ENCODE data around the gene TENM4.

TENM4 gene

GRCh38 chr11:79108851-79109250 lies 332.0 kb downstream of the TENM4 start:
- ChIA-PET POLR2A (no interaction called here), CTCF (interaction anchor here (1.5 to 6.7 kb wide), 4 partner anchors 9 to 464 kb away, joined by 3 to 42 read pairs (median 6); no protein-coding TSS in a partner anchor)
- DNase-seq (ENCODE audit: extremely low spot score) = no peak
- no peak for TF ChIP-seq CTCF (IDR thresholded peaks at IDR 0.05; ENCODE audit: control extremely low read depth, extremely low read depth, low read depth, missing control alignments)

- CTCF ChIA-PET = interaction anchor here (1.2 to 7.0 kb wide), 5 partner anchors 9 to 456 kb away, joined by 4 to 98 read pairs (median 6); no protein-coding TSS in a partner anchor
- DNase-seq (ENCODE audit: extremely low spot score) = no peak
- no peak for TF ChIP-seq CTCF (IDR thresholded peaks at IDR 0.05; ENCODE audit: control extremely low read depth, extremely low read depth, low read depth, missing control alignments)
- POLR2A ChIA-PET = no interaction called here
Observed at GRCh38 chr11:79102840-79103239, 338.0 kb downstream of the TENM4 start.

- ChIA-PET CTCF (interaction anchor here (1.2 to 7.0 kb wide), 6 partner anchors 8 to 455 kb away, joined by 4 to 98 read pairs (median 20); no protein-coding TSS in a partner anchor), POLR2A (no interaction called here)
- TF ChIP-seq CTCF (IDR thresholded peaks at IDR 0.05; ENCODE audit: control extremely low read depth, extremely low read depth, low read depth, missing control alignments) = no peak
- no peak for DNase-seq (ENCODE audit: extremely low spot score)
Observed at GRCh38 chr11:79101656-79102055, 339.2 kb downstream of the TENM4 start.

- ChIA-PET CTCF (interaction anchor here (0.7 to 7.0 kb wide), 24 partner anchors 10 to 460 kb away, joined by 3 to 98 read pairs (median 5); no protein-coding TSS in a partner anchor), POLR2A (no interaction called here)
- peak; percentile 73 for DNase-seq (ENCODE audit: extremely low spot score)
- peak; percentile 63 for TF ChIP-seq CTCF (IDR thresholded peaks at IDR 0.05; ENCODE audit: control extremely low read depth, extremely low read depth, low read depth, missing control alignments)
Observed at GRCh38 chr11:79100093-79100910, 340.5 kb downstream of the TENM4 start.

GRCh38 chr11:79098146-79098545 lies 342.7 kb downstream of the TENM4 start:
- ChIA-PET CTCF (interaction anchor here (3.9 to 7.0 kb wide), 2 partner anchors 13 to 451 kb away, joined by 42 to 98 read pairs; no protein-coding TSS in a partner anchor), POLR2A (no interaction called here)
- no peak for DNase-seq (ENCODE audit: extremely low spot score)
- TF ChIP-seq CTCF (IDR thresholded peaks at IDR 0.05; ENCODE audit: control extremely low read depth, extremely low read depth, low read depth, missing control alignments) = no peak

GRCh38 chr11:79097246-79097875 lies 343.5 kb downstream of the TENM4 start:
- DNase-seq (ENCODE audit: extremely low spot score) = no peak
- CTCF ChIA-PET = interaction anchor here (1.0 to 7.0 kb wide), 3 partner anchors 11 to 450 kb away, joined by 4 to 98 read pairs (median 42); no protein-coding TSS in a partner anchor
- POLR2A ChIA-PET = no interaction called here
- TF ChIP-seq CTCF (IDR thresholded peaks at IDR 0.05; ENCODE audit: control extremely low read depth, extremely low read depth, low read depth, missing control alignments) = no peak
